OCI-LY1 (cell line): ENCODE results near the gene SERINC1.

Experiments
- CTCF ChIP-seq: fragments of 200-600 bp; sonication (generic), shearing (Covaris generic); IDR thresholded peaks from 2 replicates; pipeline ENCODE4 v1.5.1; 2017; ENCODE audit warnings: mild to moderate bottlenecking, antibody characterized with exemption, low read length, moderate library complexity, mixed read lengths
- EZH2 ChIP-seq: fragments of 200-600 bp; sonication (generic), shearing (Covaris generic); IDR thresholded peaks from 2 replicates; pipeline ENCODE4 v1.8.0; 2017; ENCODE audit warnings: borderline replicate concordance, mixed run types, mild to moderate bottlenecking, antibody characterized with exemption, low read length, moderate library complexity, mixed read lengths

GRCh38 chr6:122423734-122424133 is 47.9 kb downstream of the SERINC1 start:
- TF ChIP-seq CTCF: no peak
- no peak for TF ChIP-seq EZH2
